Measurements from ENCODE around the gene FRMD1.

The FRMD1 gene

DNA sequence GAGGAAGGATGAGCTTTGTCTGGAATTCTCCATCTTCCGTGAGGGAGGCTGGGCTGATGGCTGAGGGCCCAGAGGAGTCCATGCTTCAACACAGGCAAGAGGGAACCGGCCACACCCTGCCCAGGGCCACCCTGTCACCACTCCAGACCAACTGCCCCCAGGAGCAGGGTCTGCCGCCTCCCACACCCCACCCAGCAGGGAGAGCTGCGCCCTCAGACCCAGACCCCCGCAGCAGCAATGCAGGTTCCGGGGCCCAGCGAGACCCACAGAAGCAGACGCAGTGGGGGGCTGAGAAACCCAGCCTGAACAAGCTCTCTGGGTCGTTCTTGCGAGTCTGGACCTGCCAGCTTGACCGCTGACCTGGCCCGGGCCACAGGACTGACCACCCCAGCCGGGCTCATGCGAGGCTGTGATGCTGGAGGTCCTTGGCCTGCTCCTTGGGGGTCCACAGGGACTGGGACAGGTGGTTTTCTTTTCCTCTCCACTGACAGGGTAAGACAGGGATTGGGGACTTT lies 25.0 kb downstream of the FRMD1 start:
- DNase-seq, result no peak

DNA sequence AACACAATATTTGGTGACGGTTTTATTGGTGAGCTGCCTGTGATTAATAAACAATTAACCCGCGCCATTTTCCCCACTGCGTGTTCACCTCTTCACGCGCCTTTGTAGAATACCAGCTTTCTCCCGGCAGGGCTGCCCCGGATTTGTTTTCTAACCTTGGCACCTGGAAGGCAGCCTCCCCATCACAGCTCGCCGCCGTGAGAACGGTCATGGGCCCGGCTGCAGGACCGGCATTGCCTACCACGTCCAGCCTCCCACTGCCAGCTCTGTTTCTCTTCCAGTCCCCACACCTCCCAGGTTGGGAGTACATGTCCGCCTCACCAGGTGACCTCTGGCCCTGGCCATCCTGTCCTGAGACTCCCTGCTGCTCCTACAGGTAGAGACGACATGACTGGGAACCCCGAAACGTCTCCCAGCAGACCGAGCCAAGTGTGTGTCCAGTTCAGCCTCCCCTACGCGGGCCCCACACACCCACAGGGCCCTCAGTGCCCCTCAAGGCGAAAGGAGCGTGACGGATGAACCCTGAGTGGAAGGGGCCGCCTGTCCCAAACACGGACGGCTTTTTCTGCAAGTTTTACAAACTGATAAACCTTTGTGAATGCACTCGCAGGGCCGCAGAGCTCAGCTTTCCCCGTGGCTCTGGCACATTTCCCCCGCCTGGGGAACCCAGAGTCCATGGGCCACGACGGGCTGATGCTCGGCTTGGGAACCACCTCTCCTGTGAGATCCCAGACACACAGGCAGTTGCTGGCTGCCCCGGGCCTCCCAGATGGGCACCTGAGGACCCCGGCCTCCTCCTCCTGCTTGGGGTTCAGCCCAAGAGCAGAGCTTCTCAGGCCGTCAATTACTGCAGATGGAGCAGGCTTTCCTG lies 25.7 kb downstream of the FRMD1 start:
- DNase-seq, result no peak

DNA sequence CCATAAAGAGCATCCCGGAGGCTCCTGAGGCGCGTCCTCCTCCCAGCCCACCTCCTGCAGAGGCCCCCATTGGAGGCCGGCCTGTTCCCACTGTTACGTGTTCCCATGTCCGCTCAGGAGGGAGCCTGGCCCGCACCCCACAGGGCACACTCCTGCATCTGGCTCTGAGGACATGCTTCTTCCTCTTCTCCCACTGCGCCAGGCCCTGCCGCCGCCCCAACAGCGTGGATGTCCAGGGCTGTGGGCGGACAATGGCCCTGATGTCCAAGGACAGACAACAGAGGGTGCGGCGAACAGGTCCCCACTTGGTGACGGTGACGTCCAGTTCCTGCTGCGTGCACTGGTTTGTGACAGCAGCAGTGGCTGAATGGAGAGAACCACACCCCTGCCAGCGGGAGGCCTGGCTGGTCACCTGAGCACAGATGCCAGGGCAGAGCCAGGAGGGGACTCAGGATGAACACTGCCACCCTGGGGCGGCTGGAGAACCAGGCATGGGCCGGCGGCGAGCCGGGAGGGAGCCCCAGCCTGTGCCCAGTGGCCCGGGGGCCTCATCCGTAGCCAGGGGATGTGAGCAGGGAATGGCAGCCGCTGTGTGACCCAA lies 26.6 kb downstream of the FRMD1 start:
- no peak for DNase-seq

DNA sequence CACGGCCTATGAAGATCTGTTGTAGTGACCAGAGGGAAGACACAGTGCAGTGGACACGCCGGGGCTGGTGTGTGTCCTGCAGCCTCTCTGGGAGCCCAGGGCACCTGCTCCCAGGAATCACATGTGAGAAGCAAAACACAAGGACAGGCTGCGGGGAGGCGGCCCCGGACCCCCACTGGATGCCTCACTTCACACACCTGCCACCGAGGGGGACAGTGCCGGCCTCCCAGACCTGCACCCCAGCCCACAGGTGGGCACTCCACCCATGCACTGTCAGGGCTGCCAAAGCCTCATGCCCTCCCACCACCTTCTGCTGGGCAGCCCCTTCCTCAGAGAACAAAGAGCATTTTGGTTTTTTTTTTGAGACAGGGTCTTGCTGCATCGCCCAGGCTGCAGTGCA lies 27.4 kb downstream of the FRMD1 start:
- no peak for DNase-seq

DNA sequence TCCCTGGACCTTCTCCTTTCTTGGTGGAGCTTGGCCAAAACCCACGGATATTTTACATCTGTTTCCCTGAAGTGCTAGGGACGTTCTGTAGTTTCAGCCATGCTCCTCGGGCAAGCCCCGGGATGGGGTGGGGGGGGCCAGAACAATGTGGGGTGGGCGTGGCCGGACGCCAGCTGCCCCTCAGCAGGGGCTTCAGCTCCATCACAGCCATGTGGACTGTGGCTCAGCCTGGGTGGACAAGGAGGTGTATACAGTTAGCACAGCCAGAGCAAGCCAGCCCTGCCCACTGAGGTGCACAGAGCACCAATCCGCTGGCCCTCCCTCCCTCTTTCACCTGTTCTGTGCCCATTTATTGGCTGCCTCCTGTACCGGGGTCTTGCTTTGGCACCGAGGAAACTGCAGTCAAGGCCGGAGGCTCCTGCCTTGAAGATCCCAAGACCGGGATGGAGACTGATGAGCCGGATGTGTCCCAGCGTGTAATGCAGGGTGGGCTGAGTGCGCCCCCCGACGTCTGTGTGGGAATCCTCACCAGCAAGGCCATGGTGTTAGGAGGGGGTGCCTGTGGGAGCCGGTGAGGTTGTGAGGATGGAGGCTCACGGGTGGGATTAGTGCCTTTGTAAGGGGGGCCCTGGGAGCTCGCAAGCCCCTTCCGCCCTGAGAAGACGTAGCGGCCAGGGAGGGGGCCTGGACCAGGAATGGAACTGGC lies 28.0 kb downstream of the FRMD1 start:
- DNase-seq, result no peak

DNA sequence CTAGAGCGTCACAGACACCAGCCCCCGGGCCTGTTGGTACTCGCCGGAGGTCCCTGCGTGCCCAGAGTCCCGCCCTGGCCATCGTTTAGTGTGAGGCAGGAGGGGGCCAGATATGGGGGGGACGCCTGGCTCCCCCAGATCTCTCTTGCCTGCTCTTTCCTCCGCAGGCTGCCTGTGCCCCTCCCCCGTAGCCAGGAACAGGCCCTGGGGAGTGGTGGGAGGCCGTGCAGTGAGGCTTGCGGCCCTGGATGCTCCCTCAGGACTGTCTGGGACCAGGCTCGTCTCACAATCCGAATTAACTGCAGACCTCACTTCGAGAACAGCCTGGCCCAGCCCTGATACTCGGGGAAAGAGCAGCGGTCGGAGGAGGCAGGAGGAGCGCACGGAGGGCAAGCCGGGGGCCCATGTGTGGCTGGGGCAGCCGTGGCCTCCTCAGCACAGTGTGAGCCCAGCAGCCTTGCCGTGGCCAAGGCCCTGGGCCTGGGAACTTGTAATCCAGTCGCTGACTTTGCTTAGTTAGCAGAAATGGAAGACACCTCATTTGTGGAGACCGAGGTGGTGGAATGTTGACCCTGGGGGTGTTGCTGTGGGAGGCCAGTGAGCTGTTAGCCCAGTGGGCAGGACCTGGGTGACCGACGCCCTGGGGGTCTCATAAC lies 28.7 kb downstream of the FRMD1 start:
- no peak for DNase-seq

DNA sequence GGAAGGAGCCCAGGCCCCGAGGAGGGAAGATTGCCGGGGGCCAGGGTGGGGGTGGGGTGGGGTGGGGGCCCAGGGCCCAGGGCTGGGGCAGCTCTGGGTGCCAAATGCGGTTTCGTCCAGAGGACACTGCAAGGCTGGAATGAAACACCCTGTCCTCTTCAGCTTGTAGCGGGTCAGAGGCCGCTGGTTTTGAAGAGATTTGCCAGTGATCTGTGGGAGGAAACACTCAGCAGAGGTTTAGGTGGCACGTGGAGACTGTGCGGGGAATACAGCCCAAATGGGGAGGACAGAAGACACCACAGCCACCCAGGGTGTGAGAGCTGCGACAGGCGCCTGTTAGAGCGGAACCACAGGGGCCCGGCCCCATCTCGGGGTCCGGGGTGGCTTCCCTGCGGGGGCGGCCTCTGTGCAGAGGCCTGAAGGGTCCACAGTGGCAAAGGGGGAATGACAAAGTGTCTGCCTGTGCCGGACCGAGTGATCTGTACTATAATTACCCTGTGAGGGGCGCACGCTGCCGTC lies 29.2 kb downstream of the FRMD1 start:
- DNase-seq, result no peak

DNA sequence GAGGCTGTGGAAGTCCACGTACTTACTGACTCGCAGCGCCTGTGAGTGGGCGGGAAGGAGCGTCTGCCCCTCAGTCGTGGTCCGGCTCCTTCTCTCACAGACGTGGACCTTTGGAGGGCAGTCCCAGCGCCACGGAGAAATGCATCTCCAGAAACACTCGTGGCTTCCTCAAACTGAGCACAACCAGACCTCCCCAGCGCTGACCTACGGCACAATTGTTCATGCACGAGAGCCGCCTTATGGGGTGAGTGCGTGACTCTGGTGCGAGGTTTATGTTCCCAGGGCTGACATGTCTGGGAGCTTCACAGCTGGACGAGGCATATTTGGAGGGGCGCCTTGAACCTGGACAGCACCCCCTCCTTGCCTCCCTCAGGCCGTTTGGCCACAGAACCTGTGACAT lies 29.7 kb downstream of the FRMD1 start:
- DNase-seq, result no peak

DNA sequence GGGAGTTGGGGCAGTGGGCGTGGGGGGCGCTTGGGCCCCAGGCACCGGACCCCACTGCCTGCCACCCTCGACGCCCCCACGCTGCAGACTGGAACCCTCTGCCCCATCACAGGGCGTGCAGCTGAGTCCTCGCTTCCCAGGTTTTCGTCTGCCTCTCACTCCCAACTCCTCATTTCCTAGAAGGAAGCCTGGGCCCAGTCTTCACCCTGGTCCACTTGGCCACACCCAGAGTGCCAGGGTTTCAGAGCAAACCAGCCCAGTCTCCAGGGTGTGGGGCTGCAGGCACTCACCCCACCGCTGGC lies 30.3 kb downstream of the FRMD1 start:
- no peak for DNase-seq

DNA sequence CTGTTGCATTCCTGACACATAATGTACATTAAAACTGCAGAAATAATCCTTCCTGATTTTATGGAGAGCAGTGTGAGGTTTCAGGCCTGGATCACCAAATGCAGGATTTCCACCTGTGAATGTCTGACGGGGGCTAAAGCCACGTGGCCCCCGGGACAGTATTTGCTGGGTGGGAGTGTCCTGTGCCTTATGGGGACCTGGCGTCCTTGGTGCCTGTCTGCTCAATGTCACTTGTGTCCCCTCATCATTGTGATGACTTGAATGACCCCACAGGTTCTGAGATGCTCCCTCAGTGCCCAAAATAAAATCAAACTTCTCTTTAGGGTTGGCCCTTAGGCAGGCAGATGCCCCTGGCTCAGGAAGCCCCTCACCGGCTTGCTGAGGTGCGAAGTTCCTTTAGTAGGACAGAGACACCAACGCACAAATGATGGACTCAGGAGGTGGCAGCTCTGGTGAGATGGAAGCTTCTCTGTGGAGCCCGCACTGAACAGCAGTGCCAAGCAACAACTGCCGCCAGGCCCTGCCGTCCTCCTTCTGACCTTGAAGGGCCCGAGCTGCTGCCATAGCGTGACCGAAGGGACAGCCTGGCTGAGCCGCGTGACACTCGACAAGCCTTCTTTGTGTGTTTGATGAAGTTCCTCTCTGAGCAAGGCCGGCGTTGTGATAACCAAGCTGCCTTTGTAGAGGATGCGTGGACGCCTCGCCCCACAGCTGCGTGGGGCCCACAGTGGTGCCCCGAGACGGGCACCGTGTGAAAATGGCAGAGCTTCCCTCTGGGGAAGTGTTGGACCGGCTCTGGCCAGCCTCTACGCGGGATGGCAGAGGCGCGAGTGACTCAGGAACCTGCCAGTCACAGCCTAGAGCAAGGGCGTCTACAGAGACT lies 30.9 kb downstream of the FRMD1 start:
- no peak for DNase-seq

DNA sequence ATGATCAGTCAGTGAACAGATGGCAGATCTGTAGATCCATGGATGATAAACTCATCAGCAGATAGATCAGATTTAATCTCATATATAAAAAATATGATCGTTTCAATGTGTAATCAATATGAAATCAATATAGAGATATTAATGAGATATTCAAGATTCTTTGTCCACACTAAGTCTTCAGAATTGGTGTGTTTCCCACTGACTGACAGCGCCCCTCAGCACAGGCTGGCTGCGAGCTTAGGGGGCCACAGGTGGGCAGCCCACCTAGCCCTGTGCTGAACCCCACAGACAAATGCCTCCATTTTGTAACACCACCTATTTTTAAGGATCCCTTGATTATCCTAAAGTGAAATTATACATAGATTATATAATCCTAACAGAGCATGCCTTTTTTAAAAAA lies 32.3 kb downstream of the FRMD1 start:
- DNase-seq, result no peak

DNA sequence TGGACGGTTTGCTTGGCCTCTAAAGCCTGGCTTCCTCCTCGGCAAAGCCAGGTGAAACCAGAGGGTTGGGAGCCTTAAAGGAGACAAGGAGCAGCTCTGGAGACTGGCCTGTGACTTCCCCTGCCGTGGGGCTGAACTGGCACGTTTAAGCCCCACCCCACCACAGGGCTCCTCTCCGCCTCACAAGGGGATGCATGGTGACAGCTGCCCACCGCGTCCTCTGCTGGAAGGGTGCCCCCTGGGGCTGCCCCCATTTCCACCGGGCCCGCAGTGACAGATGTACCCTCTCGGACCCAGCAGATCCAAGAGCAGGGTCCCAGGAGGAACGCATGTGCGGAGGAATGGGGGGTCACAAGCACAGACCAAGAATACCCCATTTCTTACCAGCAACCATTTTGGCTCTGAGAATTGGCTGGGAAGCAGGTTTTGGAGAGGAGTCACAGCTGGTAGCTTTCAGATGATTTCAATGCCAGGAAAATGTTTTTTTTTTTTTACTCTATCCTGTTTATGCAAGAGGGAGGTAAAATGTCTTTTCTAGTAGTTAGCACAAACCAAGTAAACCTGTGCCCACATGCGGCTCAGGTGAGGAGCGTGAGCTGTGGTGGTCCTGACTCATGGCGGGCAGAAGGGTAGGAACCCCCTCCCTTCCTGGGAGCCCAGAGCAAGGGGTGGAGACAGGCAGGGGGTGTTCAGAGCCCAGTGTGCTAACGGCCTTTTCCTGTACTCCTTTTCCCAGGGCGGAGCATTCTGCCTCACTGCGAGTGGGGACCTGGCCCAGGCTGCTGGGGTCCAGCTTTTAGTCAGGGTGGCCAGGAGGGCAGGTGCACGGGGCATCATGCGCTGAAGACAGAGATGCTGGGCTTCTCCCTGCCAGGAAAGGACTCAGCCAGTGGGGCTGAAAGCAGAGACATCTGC lies 33.0 kb downstream of the FRMD1 start:
- no peak for DNase-seq

DNA sequence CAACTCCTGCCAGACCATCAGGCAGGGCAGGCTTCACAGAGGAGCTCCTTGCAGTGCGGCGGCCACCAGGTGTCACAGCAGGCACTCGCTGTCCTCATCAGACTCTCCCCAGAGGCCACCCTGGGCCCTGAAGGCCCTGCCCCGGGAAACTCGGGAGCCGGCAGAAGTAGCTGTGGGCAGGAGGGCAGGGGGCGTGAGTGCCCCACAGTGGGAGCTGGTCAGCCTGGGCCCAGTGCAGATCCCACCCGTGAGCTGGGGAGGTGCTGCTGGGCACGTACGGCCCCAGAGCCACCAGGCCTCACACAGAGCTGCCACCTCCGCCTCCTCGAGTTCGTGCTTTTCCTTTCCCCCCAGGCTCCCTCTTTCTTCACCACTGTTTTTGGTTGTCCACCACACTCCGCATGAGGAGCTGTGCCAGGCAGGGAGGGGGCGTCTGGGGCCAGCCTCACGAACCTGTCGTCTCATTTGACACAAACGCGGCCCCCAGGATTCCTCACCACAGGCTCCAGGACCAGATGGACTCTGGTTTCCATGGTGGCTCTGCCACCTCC lies 33.8 kb downstream of the FRMD1 start:
- DNase-seq, result no peak

DNA sequence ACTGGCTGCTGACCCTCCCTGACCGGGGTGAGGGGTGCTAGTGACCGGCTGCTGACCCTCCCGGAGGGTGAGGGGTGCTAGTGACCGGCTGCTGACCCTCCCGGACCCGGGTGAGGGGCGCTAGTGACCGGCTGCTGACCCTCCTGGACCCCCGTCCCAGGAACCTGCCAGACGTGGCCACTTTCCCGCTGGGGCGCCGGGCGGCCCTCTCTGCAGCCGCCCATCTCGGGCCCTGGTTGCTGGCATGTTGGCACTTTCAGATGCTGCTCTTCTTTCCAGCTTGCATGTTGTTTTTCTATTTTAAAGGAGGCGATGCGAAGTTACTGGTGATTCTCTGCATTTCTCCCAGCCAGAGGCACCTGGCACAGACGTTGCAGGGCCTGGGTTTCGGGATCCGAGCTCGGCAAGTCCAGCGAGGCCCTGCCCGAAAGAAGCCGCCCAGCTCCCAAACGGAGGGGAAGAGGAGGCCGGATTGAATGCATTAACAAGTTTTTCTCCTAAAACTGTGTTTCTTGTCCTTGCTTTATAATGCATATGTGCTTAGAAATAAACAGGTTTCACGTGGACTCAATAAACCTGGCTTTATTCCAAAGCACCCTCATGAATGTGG lies 34.4 kb downstream of the FRMD1 start:
- no peak for DNase-seq

DNA sequence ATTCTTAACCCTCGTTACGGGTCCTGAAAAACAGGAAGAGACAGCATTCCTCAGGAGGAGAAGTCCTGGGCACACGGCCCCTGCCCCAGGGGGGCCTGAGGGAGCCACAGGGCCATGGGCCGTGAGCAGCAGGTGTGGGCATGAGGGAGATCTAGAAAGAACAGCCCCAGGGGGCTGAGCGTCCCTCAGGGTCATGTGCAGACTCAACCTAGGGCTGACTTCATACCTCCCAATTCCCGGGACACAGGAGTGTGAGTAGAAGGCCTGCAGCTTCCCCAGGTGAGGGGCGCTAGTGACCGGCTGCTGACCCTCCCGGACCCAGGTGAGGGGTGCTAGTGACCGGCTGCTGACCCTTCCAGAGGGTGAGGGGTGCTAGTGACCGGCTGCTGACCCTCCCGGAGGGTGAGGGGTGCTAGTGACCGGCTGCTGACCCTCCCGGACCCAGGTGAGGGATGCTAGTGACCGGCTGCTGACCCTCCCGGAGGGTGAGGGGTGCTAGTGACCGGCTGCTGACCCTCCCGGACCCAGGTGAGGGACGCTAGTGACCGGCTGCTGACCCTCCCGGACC lies 35.1 kb downstream of the FRMD1 start:
- DNase-seq, result no peak

DNA sequence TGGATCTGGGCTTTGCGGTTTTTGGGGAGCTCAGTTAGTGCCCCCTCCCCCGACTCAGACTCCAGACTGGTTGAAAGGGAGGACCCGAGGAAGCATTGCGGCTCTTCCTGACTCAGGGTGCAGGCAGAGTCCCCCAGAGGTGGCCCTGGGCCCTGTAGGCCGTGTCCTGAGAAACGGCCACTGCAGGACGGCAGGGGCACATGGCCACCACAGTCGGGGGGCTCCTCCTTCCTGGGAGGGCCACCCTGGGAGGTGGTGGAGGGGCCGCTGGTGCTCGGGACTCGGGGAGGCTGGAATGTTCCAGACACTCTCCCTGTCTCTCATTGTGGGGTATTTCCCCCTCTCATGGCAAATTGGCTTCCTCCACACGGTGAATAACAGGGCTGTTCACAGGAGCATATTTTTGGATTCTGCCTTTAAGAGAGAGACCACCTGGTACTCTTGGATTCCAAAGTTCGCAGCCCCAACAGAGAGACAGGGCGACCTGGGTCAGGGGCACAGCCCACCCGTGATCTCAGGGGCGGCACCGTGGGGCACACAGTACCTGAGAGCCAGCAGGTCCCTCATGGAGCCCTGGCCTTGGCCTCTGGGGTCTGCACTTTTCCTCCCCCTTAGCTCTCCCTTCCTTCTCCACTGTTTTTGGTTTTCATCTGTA lies 35.7 kb downstream of the FRMD1 start:
- DNase-seq, result no peak

DNA sequence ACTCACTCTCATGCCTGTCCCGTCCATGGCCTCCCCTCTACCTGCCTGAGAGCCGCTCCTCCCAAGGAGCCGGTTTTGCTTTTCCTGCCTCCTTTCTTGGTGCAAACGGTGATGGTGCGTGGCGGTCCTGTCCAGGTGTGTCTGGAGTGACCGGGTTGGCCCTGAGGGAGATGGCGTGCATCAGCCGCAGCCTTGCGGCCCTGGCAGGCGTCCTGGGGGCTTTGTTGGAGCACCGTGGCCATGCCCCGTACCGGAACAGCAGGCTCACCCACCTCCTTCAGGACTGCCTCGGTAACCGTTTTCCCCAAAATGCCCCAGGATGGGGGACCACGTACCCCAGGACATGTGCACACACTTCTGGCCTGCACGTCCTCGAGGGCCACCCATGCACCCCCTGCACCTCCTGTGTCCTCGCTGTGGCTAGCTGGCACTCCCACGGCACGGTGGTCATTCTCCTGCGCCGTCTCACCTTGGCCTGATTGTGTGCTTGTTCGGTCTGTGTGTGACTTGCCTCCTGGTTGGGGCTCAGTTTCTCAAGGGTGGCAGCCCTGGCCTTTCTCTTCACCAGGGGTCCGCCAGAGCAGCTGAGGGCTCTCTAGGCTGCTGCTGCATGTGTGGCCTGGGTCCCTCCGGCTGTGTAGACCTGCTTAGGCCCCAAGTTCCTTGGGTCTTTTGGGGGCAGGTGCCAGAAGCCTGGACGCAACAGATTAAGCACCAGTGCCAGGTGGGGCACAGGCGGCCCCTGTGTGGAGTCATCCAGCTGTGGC lies 36.4 kb downstream of the FRMD1 start:
- DNase-seq, result no peak

DNA sequence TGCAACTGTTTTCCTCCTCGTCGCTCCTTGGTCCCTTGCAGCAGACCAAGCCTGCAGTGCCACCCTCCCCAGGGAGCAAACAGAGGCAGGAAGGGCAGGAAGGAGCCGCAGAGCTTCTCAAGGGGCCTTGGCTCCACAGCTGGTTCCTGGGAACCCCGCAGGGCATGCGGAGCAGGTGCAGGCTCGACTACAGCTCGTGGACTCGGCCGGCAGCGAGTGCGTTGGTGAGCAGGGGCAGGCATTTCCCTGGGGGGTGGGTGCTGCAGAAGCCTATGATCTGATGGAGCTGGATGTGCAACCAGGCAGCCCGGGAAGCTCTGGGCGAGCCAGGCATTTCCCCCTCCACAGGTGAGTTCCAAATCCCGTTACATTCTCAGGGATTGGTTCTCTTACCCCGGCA lies 37.1 kb downstream of the FRMD1 start:
- no peak for DNase-seq

All from activated CD8-positive, alpha-beta memory T cell treated with anti-CD3 and anti-CD28 coated beads, Interleukin-2, amount 50 U/mL, for 4 hours (primary cell).